ENCODE data around the gene IQGAP1. TPM values are rescaled to one million over a fixed set of nuclear protein-coding genes. Genes with fewer than 3 reads are reported as not detected.

Gene IQGAP1
- total RNA-seq, 1 donor from 2014 or later: 39.4 TPM

GRCh38 chr15:90362936-90363212 is 25.2 kb upstream of the IQGAP1 start:
- ATAC-seq (ENCODE audit: poor library complexity): peak; percentile 65

DNA sequence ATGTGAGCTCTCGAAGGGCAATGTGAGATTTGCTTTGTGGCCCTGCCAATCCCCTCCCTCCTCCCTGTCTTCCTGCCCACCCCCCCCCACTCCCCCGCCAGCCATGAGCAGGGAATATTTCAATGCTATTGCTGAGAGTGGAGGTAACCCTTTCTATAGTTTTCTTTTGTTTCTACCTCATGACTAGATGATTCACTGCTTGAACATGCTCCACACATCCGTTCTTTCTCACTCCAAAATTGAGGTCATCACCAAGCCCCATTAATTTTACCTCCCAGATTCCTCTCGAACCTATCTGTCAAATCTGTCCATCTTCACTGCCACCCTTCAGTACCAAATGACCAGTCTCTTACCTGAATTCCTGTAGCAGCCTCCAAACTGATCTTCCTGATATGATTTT is 23.8 kb upstream of the IQGAP1 start:
- ATAC-seq (ENCODE audit: poor library complexity): no peak
- intact Hi-C loops (cut with DNase I): loop anchor here (5.0 kb wide), 1 partner anchor 118 kb away; no protein-coding TSS in a partner anchor
- DNase-seq: no peak

More at GRCh38 chr15:90362936-90363212, 25.2 kb upstream of the IQGAP1 start:
- DNase-seq: no peak
- intact Hi-C loops (cut with DNase I): loop anchor here (5.0 kb wide), 1 partner anchor 119 kb away; no protein-coding TSS in a partner anchor

GRCh38 chr15:90365414-90366055 is 22.5 kb upstream of the IQGAP1 start:
- intact Hi-C loops (cut with DNase I): no loop called here
- ATAC-seq (ENCODE audit: poor library complexity) (no peak), DNase-seq (no peak)

GRCh38 chr15:90367576-90367975 is 20.5 kb upstream of the IQGAP1 start:
- intact Hi-C loops (cut with DNase I): no loop called here
- peak; percentile 60 for ATAC-seq (ENCODE audit: poor library complexity)

GRCh38 chr15:90375071-90375470 is 13.0 kb upstream of the IQGAP1 start:
- intact Hi-C loops (cut with DNase I): no loop called here
- ATAC-seq (ENCODE audit: poor library complexity) (no peak), DNase-seq (no peak)

More at GRCh38 chr15:90367576-90367975, 20.5 kb upstream of the IQGAP1 start:
- DNase-seq: no peak

DNA sequence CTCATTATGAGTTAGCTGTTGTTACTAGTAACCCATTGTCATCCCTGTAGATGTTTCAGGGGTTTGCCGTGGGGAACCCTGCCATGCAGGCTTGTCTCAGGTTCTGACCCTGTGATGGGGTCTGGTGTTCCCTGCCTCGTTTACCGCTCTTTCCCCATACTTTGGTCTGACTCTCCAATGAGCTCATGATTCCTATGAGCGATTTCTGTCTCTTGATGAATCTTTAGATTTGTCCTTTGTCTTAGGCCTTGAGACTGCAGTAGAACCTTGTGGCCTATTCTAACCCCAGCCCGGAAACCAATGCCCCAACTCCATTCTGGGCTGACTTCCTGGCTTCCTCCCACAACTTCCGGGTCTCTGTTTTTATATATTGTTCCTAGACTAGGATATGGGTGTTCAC is 11.3 kb upstream of the IQGAP1 start:
- DNase-seq: no peak
- intact Hi-C loops (cut with DNase I): no loop called here
- ATAC-seq (ENCODE audit: poor library complexity): no peak

DNA sequence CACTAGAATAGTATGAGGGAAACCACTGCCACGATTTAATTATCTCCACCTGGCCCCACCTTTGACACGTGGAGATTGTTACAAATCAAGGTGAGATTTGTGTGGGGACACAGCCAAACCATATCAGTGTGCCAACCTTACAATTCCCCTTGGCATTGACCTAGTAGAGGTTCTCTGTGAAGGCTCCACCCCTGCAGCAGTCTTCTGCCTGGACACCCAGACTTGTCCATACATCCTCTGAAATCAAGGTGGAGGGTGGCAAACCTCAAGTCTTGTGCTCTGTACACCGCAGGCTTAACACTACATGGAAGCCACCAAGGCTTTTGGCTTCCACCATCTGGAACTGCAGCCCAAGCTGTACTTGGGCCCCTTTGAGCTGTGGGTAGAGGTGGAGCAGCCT is 8.8 kb upstream of the IQGAP1 start:
- DNase-seq: no peak
- no peak for ATAC-seq (ENCODE audit: poor library complexity)
- intact Hi-C loops (cut with DNase I): no loop called here

DNA sequence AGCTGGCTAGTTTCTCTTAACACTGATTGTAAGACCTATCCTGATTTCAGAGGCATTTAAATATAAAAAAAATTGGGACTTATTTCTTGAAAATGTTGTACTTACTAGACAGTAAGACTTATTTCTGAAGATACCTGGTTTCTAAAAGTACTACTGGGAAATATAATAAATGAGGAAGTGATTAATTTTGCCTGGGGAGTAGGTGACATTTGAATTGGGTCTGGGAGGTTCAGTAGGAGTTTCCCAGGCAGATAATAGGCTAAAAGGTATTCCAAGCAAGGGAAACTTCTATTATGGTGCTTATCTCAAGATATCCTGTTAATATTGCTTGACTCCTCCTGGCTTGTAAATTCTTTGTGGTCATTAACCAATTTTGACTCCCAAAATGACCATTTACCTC is 6.5 kb upstream of the IQGAP1 start:
- intact Hi-C loops (cut with DNase I): no loop called here
- ATAC-seq (ENCODE audit: poor library complexity) (no peak), DNase-seq (no peak)

DNA sequence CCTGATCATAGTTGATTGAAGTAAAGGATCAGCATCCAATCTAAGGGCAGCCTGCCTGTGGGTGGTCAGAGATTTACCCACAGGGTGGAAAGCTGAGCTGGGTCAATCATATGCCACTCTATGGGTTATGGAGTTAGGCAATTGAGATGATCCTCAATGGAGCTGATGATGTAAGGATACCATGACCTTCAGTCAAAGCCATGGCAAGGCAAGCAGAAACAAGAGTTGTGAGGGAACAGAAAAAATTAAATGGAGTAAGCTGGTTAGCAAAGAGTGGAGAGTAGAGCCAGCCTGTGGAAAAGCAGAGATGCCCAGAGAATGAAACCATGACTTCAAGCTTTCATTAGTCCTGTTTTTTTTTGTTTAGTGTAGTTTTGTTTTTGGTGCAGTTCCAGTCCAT is 5.7 kb upstream of the IQGAP1 start:
- ATAC-seq (ENCODE audit: poor library complexity) (no peak), DNase-seq (no peak)

DNA sequence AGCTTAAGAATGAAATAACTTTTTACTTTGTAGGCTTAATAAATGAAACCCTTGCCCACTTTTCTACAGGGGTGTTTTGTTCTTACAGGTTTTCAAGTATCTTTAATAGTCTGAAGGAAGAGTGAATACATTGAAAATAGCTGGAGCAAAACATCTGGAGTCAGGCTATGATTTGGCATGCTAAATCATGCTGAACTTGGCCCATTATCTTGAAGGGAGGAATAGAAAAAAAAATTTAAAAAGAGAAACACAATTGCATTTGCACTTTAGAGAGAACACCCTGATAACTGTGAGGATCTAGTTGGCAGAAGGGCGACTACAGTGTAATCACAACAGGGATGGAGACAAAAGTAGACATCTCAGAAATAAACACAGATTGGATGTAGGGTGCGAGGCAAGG is 1.8 kb upstream of the IQGAP1 start:
- DNase-seq (no peak), ATAC-seq (ENCODE audit: poor library complexity) (no peak)
- intact Hi-C loops (cut with DNase I): no loop called here

More for the DNA sequence above, 5.7 kb upstream of the IQGAP1 start:
- intact Hi-C loops (cut with DNase I): no loop called here

- intact Hi-C loops (cut with DNase I): no loop called here
- DNase-seq (peak; percentile 85), ATAC-seq (ENCODE audit: poor library complexity) (peak; percentile 66)
Measured at GRCh38 chr15:90388462-90389380, 679 bp downstream of the IQGAP1 start.

GRCh38 chr15:90389513-90389912 is 1.5 kb downstream of the IQGAP1 start:
- intact Hi-C loops (cut with DNase I): no loop called here
- DNase-seq (no peak), ATAC-seq (ENCODE audit: poor library complexity) (no peak)

DNA sequence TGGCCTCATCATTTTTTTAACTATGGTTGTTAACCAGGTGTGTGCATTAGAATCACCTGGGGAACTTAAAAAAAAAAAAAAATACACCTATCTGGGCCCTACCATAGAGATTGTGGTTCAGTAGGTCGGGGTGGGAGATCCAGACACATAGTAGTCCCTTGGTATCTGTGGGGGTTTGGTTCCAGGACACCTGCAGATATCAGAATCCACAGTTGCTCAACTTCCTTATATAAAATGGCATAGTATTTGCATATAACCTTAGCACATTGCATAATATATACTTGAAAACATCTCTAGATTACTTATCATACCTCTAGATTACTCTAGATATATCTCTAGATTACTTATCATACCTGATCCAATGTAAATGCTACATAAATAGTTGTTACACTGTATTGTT is 5.0 kb downstream of the IQGAP1 start:
- intact Hi-C loops (cut with DNase I): no loop called here
- no peak for ATAC-seq (ENCODE audit: poor library complexity)
- DNase-seq: no peak

DNA sequence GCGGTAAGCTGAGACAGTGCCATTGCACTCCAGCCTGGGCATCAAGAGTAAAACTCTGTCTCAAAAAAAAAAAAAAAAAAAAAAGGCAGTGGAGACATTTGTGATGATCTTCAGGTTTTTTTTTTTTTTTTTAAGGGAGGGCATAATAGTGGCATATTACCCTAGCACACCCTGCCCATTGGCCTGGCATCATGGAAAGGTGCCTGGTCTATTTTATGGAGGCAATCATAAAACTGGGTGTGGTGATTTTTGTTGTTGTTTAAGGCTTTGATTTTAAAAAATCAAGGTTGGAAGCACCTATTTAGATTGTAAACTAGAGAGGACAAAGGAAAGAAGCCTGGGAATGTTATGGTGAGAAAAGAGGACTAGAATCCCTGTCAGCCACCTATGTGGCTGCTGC is 6.0 kb downstream of the IQGAP1 start:
- DNase-seq: no peak
- intact Hi-C loops (cut with DNase I): no loop called here
- no peak for ATAC-seq (ENCODE audit: poor library complexity)

DNA sequence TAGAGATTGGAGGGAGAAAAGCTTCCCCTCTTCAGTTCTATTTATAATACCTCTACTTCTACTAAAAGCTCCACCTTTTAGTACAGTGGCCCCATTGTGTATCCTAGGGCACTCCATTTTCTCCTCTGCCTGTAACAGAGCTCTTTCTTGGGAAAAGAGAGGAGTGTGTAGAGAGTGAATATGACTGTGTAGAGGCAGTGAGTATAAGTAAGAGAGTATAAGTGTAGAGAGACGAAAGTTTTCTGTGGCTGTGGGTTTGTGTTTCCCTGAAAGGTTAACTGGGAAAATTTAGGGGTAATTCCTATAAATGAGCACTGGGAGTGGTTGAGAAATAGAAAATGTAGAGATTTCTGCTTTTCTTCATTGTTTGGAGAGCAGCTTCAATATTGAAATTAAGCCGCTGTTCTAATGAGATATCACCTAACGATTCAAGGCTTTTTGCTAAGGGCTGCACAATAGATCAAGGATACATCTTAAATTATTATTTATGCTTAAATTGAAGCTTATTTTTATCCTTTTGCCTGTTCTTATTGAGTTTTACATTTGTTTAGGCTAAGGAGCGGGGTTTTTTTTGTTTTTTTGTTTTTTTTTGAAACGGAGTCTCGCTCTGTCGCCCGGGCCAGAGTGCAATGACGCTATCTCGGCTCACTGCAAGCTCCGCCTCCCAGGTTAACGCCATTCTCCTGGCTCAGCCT is 6.9 kb downstream of the IQGAP1 start:
- DNase-seq (no peak), ATAC-seq (ENCODE audit: poor library complexity) (peak; percentile 18)
- intact Hi-C loops (cut with DNase I): no loop called here

GRCh38 chr15:90396321-90396720 is 8.3 kb downstream of the IQGAP1 start:
- no peak for ATAC-seq (ENCODE audit: poor library complexity)
- DNase-seq: no peak
- intact Hi-C loops (cut with DNase I): no loop called here

DNA sequence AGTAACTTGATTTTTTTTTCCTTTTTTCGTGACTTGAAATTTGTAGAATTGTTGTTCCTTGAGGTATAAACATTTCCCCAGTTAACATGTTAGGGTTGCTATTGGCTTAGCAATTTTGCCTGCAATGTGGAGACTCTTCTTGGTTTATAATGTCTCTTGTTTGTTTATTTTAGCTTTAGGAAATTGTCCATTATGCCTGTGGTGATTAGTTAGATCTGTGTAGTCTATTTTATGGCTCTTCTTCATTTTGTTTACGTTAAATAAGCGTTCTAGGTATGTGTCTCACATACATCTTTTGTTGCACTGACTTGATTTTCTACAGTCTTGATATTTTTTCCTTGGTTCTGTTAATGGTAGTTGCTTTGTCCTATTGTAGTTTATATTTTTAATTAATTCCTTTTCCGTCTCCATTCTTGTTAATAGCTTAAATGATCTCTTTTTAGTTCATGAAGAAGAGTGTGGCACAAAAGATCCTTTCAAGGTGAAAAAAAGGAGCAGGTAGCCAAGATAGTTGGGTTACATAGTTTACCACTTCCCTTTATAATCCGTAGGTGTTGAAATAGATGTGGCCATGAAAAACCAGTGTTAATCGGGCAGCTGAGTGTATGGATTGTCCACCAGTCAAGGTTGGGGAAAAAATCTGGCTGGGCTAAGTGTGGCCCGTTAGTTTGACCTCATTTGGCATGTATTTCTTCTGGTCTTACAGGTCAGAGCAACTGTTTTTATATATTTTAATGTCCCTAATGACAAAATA is 12.1 kb downstream of the IQGAP1 start:
- DNase-seq (no peak), ATAC-seq (ENCODE audit: poor library complexity) (no peak)

DNA sequence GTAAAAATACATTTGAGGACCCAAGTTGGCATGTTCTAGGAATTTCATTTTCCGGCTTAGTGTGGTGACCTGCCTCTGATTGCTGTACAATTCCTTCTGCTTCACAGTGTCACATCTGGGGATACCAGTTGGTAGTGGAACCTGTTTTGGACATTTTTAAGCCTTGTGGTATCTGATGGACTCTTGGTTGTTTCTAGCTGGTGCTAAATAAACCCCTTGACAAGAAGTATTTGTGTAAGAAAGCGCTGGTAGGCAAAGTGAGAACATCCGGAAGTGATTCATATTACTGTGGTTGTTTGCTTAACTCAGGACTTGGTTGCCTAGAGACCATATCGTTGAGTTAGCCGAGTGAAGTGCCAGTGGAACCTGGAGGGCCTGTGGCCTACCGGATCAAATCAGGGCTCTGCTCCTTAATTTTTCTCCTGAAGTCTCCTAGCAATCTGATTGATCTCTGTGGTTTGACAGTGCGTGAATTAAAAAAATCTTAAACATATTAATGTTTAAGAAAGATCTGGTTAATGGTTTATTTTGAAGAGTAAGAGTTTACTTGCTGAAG is 12.8 kb downstream of the IQGAP1 start:
- DNase-seq: peak; percentile 61
- intact Hi-C loops (cut with DNase I): no loop called here
- peak; percentile 97 for ATAC-seq (ENCODE audit: poor library complexity)

More for the DNA sequence above, 12.1 kb downstream of the IQGAP1 start:
- intact Hi-C loops (cut with DNase I): no loop called here

DNA sequence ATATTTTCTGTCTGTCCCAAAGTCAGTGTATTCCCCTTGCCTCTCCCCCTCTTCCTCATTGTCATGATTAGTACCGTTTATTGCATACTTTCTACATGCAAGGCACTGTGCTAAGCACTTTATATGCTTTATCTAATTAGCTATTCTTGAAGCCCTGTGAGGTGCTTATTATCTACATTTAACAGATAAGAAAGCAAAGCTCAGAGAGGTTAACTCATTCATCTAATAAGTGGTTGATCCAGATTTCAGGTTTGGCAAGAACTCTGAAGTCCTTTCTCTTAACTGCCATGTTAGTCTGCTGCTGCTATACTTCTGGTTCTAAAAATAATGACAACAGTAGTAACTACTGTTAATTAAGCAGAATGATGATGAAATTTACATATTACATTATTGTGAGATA is 13.5 kb downstream of the IQGAP1 start:
- no peak for DNase-seq
- ATAC-seq (ENCODE audit: poor library complexity): peak; percentile 24
- intact Hi-C loops (cut with DNase I): no loop called here

Data from Right ventricle myocardium superior (tissue), 1 donor.